ENCODE data around the gene CAMTA2. TPM values are rescaled to one million over a fixed set of nuclear protein-coding genes. Genes with fewer than 3 reads are reported as not detected.

The CAMTA2 gene
- total RNA-seq, 1 experiment from 2014 or later: 9.2 TPM

GRCh38 chr17:4951486-4951885 is 36.0 kb downstream of the CAMTA2 start (continued):
- no peak for TF ChIP-seq E2F5 (CRISPR knock-in tag; IDR thresholded peaks at IDR 0.05)
- TF ChIP-seq GABPB1 (CRISPR knock-in tag; IDR thresholded peaks at IDR 0.05): no peak
- no peak for TF ChIP-seq CTCF (IDR thresholded peaks at IDR 0.05)
- no peak for TF ChIP-seq HMGXB4 (CRISPR knock-in tag; IDR thresholded peaks at IDR 0.05)
- no peak for TF ChIP-seq TCF7 (CRISPR knock-in tag; IDR thresholded peaks at IDR 0.05; ENCODE audit: low read depth)
- no peak for TF ChIP-seq STAT6 (CRISPR knock-in tag; conservative IDR thresholded peaks at IDR 0.05; ENCODE audit: low read depth)
- TF ChIP-seq FOXK1 (CRISPR knock-in tag; IDR thresholded peaks at IDR 0.05): no peak

- peak; percentile 41; the same call in 1 of the 2 replicates for TF ChIP-seq HMGXB4 (CRISPR knock-in tag; IDR thresholded peaks at IDR 0.05)
- TF ChIP-seq E2F4 (CRISPR knock-in tag; IDR thresholded peaks at IDR 0.05; ENCODE audit: borderline replicate concordance, low read depth): no peak
- no peaks in the 10 kb centered on the region for H3K27me3 Mint-ChIP-seq (ENCODE audit: low read depth)
- ATAC-seq (peak; percentile 4), DNase-seq (ENCODE audit: low spot score) (peak; percentile 42)
- peak within 1 kb of the TSS; percentile 85 for H3K4me3 Mint-ChIP-seq
- H3K9me3 Mint-ChIP-seq: no peaks in the 10 kb centered on the region
- peaks cover 39% of the 10 kb centered on the region for H3K4me1 Mint-ChIP-seq
- ChIA-PET CTCF (interaction anchor here (0.5 to 5.4 kb wide), 10 partner anchors 8 to 111 kb away, joined by 3 to 27 read pairs (median 4); partner anchors contain the start of genes INCA1, KIF1C, RNF167 and SLC25A11), POLR2A (interaction anchor here (1.0 to 2.5 kb wide), 4 partner anchors 11 to 51 kb away, joined by 3 to 18 read pairs (median 6); partner anchors contain the start of genes C17orf107, RNF167, SLC25A11 and SPAG7)
- peaks cover 12% of the 10 kb centered on the region for H3K36me3 Mint-ChIP-seq
- peak within 1 kb of the TSS; percentile 96 for H3K27ac Mint-ChIP-seq
These were observed 36.7 kb downstream of the CAMTA2 start, which contains the start of gene ENO3 for GRCh38 chr17:4950746-4951204. Gene ENO3 (plus strand): TSS chr17:4951119. CDS start chr17:4951830, 711 bp downstream.

- peak overlapping the region; percentile 85 for H3K4me3 Mint-ChIP-seq
- H3K36me3 Mint-ChIP-seq: peaks cover 17% of the 10 kb centered on the region
- CTCF ChIA-PET: interaction anchor here (1.0 to 5.4 kb wide), 5 partner anchors 10 to 41 kb away, joined by 3 to 27 read pairs (median 12); partner anchors contain the start of genes RNF167, SLC25A11 and SPAG7
- peak overlapping the region; percentile 96 for H3K27ac Mint-ChIP-seq
- ATAC-seq (peak; percentile 7), DNase-seq (ENCODE audit: low spot score) (peak; percentile 58)
- peaks cover 44% of the 10 kb centered on the region for H3K4me1 Mint-ChIP-seq
- no peaks in the 10 kb centered on the region for H3K9me3 Mint-ChIP-seq
- no peaks in the 10 kb centered on the region for H3K27me3 Mint-ChIP-seq (ENCODE audit: low read depth)
- POLR2A ChIA-PET: interaction anchor here (0.6 to 2.5 kb wide), 6 partner anchors 10 to 181 kb away, joined by 3 to 18 read pairs (median 6); partner anchors contain the start of genes C17orf107, RNF167, SLC25A11 and SPAG7
- TF ChIP-seq FOXK1 (CRISPR knock-in tag; IDR thresholded peaks at IDR 0.05): 0 out of 2 replicates have a peak, but pooled peaks have one; percentile 5
- TF ChIP-seq ATF2 (CRISPR knock-in tag; IDR thresholded peaks at IDR 0.05; ENCODE audit: borderline replicate concordance, low read depth): no peak
- no peak for TF ChIP-seq HMGA2 (CRISPR knock-in tag; IDR thresholded peaks at IDR 0.05)
- TF ChIP-seq TEAD1 (CRISPR knock-in tag; IDR thresholded peaks at IDR 0.05): 0 out of 2 replicates have a peak, but pooled peaks have one; percentile 19
- 0 out of 2 replicates have a peak, but pooled peaks have one; percentile 9 for TF ChIP-seq ZNF281 (CRISPR knock-in tag; IDR thresholded peaks at IDR 0.05)
- no peak for TF ChIP-seq MYBL2 (CRISPR knock-in tag; IDR thresholded peaks at IDR 0.05)
- no peak for TF ChIP-seq ZNF263 (CRISPR knock-in tag; IDR thresholded peaks at IDR 0.05; ENCODE audit: low read depth)
These were observed 37.3 kb downstream of the CAMTA2 start for GRCh38 chr17:4950075-4950745.
